B cell (primary cell): ENCODE results near the gene TMEM79.

Experiments
- EZH2 ChIP-seq: IDR thresholded peaks from 2 replicates; pipeline ENCODE4 v1.6.1; 2012; ENCODE audit warnings: borderline replicate concordance, low read depth, mild to moderate bottlenecking, moderate library complexity, low read length; ENCODE audit not compliant: insufficient read depth, poor library complexity, severe bottlenecking
- TF ChIP-seq, protein P1 (sequence below): fragments of 200-600 bp; IDR thresholded peaks from one replicate; pipeline ENCODE4 v1.8.0; 2022; ENCODE audit warnings: antibody characterized with exemption, mild to moderate bottlenecking

DNA sequence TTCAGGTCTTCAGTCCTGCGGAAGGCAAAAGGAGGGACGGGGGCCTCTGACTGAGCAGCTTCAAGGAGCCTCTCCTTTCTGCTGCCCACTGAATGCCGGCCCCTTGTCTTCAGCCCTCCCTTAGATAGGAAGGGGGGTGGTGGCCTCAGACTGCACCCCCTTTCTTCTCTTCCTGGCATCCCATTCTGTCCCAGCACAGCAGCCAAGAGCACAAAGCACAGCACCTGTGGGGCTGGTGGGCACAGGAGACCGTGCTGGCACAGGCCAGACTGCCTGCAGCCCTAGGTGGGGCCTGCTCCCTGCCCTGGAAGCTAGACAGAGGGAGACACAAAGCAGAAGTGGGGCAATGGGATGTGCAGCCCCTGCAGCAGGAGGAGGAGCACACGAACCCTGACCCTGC lies 34.5 kb upstream of the TMEM79 start:
- TF ChIP-seq EZH2, result no peak
- TF ChIP-seq, protein P1, sequence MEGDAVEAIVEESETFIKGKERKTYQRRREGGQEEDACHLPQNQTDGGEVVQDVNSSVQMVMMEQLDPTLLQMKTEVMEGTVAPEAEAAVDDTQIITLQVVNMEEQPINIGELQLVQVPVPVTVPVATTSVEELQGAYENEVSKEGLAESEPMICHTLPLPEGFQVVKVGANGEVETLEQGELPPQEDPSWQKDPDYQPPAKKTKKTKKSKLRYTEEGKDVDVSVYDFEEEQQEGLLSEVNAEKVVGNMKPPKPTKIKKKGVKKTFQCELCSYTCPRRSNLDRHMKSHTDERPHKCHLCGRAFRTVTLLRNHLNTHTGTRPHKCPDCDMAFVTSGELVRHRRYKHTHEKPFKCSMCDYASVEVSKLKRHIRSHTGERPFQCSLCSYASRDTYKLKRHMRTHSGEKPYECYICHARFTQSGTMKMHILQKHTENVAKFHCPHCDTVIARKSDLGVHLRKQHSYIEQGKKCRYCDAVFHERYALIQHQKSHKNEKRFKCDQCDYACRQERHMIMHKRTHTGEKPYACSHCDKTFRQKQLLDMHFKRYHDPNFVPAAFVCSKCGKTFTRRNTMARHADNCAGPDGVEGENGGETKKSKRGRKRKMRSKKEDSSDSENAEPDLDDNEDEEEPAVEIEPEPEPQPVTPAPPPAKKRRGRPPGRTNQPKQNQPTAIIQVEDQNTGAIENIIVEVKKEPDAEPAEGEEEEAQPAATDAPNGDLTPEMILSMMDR, result no peak
